Daoy (cell line): ENCODE results near the gene ATG16L1. TPM values are rescaled to one million over a fixed set of nuclear protein-coding genes. Genes with fewer than 3 reads are reported as not detected.

Experiments
- DNase-seq: peaks from one replicate; pipeline ENCODE4 v3.0.0-alpha.2; 2015; ENCODE audit warnings: low read depth
- total RNA-seq: library from RNA; depleted of rRNA; stranded (reverse); fragments of >200 nt; shearing (Covaris generic); gene quantifications from 2 replicates; pipeline ENCODE4 v1.2.3, GENCODE V29; 2014

The ATG16L1 gene
- total RNA-seq, 1 experiment from 2014 or later, result 52.2 TPM

DNA sequence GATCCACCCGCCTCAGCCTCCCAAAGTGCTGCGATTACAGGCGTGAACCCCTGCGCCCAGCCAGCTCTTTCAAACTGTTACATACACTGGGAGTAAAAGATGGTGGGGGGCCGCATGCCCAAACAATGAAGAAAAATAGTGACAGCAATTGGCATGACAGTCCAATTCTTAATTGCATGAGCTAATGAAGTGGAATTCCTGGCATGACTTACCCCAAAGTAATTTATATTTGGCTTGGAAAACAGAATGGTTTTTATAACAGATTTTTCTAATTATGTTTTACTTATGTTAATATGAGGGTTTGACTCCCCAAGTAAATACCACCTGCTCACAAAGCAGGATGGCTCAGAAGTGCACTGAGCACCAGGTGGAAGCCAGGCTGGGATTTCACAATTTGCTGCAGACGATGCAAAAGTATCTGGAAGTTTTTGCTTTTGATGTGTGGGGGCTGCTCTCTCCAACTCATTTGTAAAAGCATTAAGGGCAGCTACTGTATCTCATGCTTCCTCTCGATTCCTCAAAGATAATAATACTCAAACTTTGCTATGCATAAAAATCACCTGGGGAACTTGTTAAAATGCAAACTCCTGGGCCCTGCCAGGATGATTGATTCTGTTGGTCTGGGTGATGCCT, 24.0 kb upstream of the ATG16L1 start:
- no peak for DNase-seq

DNA sequence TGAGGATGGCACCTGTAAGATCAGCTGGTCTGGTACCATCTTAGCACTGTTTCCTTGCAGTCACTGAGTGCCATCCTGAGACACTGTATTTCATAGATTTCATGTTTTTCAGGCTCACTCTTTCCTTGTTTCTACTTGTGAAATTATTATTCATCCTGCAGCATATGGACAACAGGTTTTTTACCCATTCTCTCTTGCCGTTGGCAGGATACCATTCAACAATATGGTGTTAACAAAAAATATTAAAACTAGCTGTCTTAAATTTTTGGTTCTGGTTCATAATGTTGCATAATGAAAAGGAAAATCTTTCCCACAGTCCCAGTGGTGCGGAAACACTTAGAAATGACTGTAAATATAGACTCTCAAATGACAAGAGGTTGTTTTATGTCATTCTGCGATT, 23.1 kb upstream of the ATG16L1 start:
- DNase-seq, result no peak

DNA sequence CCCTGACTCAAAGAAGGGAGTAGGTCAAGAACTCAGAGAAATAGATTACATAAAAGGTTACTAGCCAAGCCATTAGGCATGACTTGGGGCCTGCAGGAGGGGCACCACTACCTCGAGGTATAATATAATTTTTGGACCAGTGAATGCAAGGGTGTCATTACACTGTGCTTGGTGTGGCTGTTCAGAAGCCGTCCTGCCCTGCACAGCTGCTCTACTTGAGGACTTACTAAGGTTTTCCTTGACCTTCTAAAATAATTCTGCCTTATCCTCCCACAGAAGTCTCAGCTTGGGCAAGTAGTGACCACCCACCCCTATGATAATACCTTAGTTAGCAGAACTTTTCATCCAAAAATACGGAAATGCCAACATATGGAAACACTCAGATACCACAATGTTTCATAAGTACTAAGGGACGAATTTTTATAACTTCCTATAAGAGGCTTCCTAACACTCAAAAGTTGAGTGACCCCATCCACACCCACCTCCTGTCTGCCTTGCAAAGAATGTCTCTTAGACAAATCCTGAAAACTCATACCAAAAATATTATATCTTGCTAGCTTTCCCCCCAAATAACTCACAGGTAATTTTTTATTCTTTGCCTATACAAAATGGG, 17.7 kb upstream of the ATG16L1 start:
- DNase-seq, result no peak

- DNase-seq, result no peak
Measured at GRCh38 chr2:233234264-233234663, 17.2 kb upstream of the ATG16L1 start.

DNA sequence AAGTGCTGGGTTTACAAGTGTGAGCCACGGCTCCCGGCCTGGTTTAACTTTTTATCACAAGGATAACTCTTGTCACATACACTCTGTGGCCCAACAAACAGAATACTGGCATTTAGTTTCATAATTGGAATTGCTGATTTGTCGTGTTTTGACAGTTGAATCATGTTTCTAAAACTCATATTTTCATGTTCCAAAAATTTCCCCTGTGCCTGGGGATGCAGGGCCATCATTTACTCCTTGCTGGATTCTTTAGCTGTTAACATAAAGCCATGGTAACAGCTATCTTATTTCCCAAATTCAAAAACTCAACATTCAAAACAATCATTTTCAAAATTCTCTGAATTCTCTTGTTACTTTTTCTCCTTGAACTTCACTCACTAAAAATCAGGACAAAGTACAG, 16.5 kb upstream of the ATG16L1 start:
- no peak for DNase-seq

GRCh38 chr2:233235977-233236376, 15.5 kb upstream of the ATG16L1 start:
- no peak for DNase-seq

GRCh38 chr2:233236820-233237589, 14.5 kb upstream of the ATG16L1 start:
- DNase-seq, result no peak

DNA sequence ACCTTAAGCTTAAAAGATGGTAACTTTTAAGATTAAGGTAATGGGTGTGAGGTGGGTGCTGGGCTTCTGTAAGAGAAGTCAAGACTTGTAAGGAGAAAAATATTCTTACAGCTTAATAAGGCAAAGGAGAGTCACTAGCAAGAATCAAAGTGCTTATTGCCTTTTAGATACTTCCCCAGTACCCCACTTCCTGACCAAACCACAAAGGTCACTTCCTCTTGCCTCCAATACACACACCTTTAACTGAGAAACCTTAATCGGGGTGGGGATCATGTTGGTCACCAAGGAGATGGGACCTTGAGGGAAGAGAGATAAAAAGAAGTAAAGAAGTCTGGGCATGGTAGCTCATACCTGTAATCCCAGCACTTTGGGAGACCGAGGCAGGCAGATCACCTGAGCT, 10.6 kb upstream of the ATG16L1 start:
- DNase-seq, result no peak

DNA sequence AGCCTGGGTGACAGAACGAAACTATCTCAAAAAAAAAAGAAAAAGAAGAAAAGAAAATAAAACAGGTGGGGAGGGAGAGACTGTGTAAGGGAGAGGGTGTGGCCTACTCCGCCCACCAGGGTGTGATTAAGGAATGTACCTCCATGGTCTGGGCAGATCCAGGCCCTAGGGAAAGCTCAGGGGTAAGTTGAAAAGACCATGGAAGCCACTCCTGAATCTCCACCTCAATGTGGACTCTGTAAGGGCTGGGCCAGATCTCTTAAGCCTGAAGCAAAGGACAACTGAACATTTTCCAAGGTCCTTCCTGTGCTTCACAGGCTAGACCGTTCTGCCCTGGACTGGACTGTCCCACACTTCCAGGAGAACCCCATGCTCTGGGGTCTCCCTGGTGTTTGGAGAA, 9.7 kb upstream of the ATG16L1 start:
- no peak for DNase-seq

DNA sequence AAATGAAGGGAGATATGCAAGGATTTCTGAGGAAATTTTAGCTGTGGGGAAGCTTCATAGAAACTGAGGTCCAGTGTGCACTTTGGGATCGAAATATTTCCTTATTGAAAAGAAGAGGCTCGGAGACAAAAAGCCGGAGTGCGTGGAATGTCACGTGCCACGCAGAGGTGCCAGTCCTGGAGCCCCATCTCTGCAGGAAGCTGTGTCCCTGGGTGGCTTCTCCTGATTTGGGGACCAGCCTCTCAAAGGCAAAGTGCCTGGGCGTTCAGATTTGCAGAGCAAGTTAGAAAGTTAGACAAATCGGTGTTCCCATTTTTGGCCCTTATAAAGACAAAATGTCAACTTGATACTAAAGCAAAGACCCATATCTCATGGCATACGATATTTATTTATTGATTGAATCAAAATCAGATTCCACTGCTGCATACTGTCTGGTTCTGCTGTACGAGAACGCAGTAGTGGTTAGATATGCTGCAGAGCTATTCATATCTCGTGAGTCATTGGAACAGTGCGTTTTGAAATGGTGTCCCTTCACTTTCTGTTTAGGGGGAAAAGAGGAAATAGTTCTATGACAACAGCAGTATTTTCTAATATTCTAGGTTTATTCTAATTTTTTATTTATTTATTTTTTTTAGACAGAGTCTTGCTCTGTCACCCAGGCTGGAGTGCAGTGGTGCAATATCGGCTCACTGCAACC, 9.1 kb upstream of the ATG16L1 start:
- peak; percentile 9 for DNase-seq

DNA sequence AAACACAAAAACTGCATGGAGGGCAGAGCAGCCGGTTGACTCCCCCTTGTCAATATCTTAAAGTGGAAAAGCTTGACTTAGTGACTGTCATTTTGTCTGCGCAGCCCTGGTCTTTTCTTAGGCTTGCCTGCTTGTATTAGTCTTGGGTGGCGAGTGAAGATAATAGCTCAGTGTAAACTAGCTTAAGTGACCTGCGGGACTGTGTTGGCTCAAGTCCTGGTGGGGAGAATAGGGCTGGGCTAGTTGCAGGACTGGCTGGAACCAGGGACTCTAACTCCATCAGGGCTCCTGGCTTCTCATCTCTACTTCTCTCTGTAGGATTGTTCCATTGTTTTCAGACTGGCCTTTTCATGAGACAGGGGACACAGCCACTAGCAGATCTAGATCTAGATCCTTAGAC, 8.1 kb upstream of the ATG16L1 start:
- no peak for DNase-seq

DNA sequence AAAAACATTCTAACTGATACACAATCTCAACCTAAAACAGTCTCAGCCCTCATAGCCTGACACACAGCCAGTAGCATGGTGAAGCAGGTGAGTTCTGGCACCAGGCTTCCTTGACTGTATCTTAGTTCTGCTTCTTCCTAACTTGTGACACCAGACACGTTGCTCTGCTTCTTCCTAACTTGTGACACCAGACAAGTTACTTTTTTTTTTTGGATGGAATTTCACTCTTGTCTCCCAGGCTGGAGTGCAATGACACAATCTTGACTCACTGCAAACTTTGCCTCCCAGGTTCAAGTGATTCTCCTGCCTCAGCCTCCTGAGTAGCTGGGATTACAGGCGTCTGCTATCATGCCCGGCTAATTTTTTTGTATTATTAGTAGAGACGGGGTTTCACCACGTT, 6.7 kb upstream of the ATG16L1 start:
- peak; percentile 57 for DNase-seq

GRCh38 chr2:233245406-233245805, 6.1 kb upstream of the ATG16L1 start:
- DNase-seq, result no peak

- no peak for DNase-seq
Measured at GRCh38 chr2:233247116-233247515, 4.4 kb upstream of the ATG16L1 start.

GRCh38 chr2:233247744-233248143, 3.7 kb upstream of the ATG16L1 start:
- DNase-seq, result peak; percentile 75

DNA sequence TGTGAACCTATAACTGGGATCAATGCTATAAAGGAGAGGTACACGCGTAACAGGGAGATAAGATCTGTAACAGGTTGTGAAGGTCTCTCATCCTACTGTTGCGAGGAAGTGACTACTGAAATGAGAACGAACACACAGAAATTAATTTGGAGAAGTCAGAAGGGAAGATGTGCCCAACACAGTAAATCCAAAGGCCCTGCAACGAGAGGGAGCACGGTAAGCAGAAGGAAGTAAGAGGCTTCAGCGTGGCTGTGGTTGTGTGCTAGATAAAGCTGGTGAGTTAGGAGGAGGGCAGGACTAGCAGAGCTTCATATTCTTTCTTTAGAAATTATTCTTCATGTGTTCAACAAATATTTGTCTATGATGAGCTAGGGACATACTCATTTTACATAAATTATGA, 2.5 kb upstream of the ATG16L1 start:
- no peak for DNase-seq

GRCh38 chr2:233250568-233250967, 905 bp upstream of the ATG16L1 start:
- DNase-seq, result no peak

- no peak for DNase-seq
Measured at GRCh38 chr2:233250985-233251305, 528 bp upstream of the ATG16L1 start.

DNA sequence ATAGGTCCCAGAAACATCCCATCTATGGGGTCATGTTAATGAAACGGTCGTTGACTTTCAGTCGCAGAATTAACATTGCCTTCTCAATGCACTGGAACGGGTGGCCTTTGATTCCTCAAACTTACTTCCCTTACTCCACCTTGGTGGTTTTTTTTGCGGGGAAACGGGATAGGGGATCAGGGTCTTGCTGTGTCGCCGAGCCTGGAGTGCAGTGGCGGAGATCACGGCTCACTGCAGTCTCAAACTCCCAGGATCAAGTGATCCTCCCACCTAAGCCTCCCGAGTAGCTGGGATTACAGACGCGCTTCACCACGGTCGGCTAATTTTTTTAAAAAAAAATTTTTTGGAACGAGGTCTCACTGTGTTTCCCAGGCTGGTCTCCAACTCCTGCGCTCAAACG, 754 bp downstream of the ATG16L1 start:
- DNase-seq, result peak; percentile 7

- no peak for DNase-seq
Measured at GRCh38 chr2:233255151-233255550, 3.7 kb downstream of the ATG16L1 start.

DNA sequence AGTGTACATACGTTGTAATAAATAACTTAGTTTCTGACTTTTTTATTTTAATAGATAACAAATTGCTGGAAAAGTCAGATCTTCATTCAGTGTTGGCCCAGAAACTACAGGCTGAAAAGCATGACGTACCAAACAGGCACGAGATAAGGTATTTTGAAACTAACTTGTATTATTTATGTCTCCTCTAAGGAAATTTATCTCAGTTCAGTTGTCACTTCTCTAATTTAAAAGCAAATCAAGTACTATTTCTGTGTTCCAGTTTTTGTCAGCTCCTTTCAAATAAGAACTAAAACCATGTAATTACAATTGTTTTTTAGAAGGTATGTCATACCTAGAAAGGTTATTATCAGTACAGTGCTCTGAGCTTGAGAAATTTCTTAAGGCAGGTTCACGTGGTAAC, 4.6 kb downstream of the ATG16L1 start:
- DNase-seq, result no peak

DNA sequence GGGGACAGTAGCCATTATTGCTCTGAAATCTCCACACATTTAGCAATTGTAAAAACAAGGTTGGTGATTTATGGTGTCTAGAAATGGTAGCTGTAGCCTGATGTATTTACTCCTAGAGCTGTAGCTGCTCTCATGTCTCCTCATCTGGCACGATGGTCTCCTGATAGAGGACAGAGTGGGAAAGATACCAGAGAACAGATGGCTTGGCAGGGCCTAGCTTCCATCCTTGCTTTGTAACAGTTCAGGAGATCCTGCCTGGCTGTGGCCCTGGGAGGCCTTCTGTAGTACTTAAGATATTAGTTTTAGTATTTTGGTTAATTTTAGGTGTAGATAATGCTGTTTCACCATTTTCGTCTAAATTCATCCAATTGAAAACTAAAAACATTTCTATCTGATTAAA, 6.7 kb downstream of the ATG16L1 start:
- DNase-seq, result no peak

GRCh38 chr2:233259730-233260129, 8.3 kb downstream of the ATG16L1 start:
- DNase-seq, result no peak
